ENCODE data around the gene VAMP3. TPM values are rescaled to one million over a fixed set of nuclear protein-coding genes. Genes with fewer than 3 reads are reported as not detected.

VAMP3 gene
- total and polyA plus RNA-seq, 7 donors: 35.0 to 71.6 (median 64.1) TPM

DNA sequence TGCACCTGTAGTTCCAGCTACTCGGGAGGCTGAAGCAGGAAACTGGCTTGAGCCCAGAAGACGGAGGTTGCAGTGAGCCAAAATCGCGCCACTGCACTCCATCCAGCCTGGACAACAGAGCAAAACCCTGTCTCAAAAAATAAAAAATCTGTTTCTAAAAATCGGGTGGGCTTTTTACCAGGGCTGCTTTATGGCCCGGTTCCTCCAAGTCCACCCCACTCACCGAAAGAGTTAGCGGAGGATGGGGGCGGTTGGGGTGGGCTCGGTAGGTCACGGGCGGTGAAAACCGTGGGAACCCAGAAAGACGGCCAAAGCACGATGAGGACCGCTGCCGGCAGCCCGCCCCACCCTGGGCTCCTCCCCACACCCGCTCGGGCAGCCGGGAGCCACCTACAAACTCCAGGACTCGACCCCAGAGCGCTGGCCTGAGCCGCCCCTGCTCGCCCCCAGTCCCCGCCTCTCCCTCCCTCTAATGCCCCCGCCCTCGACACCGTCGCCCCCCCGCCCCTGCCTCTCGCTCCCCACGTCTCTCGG, 12.1 kb downstream of the VAMP3 start:
- intact Hi-C loops (cut with DNase I): loop anchor here in 1 of 2 donors (10.0 kb wide), 1 partner anchor 122 kb away; no protein-coding TSS in a partner anchor
- Histone ChIP-seq H3K9me3 (no peaks in the 10 kb centered on the region), H3K27me3 (ENCODE audit: insufficient read depth in 3 of 3, low read length in 2 of 3) (no peaks in the 10 kb centered on the region), H3K36me3 (ENCODE audit: insufficient read depth in 1 of 2, low read depth in 1 of 2) (peaks cover 6 to 60% of the 10 kb centered on the region in 2 donors), H3K4me1 (peaks cover 17% of the 10 kb centered on the region), H3K27ac (peak overlapping the region; percentile 96), H3K4me3 (peak overlapping the region; percentile 72)
- TF ChIP-seq, protein P1, sequence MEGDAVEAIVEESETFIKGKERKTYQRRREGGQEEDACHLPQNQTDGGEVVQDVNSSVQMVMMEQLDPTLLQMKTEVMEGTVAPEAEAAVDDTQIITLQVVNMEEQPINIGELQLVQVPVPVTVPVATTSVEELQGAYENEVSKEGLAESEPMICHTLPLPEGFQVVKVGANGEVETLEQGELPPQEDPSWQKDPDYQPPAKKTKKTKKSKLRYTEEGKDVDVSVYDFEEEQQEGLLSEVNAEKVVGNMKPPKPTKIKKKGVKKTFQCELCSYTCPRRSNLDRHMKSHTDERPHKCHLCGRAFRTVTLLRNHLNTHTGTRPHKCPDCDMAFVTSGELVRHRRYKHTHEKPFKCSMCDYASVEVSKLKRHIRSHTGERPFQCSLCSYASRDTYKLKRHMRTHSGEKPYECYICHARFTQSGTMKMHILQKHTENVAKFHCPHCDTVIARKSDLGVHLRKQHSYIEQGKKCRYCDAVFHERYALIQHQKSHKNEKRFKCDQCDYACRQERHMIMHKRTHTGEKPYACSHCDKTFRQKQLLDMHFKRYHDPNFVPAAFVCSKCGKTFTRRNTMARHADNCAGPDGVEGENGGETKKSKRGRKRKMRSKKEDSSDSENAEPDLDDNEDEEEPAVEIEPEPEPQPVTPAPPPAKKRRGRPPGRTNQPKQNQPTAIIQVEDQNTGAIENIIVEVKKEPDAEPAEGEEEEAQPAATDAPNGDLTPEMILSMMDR (IDR thresholded peaks at IDR 0.05): no peak
- ATAC-seq (peak; percentile 30 to 65 (median 46)), DNase-seq (peak; percentile 77 to 86)
- WGBS, 3 donors: 0 to 2% (median 2%) methylated on average over 23 to 34 of the region's 34 CpGs

DNA sequence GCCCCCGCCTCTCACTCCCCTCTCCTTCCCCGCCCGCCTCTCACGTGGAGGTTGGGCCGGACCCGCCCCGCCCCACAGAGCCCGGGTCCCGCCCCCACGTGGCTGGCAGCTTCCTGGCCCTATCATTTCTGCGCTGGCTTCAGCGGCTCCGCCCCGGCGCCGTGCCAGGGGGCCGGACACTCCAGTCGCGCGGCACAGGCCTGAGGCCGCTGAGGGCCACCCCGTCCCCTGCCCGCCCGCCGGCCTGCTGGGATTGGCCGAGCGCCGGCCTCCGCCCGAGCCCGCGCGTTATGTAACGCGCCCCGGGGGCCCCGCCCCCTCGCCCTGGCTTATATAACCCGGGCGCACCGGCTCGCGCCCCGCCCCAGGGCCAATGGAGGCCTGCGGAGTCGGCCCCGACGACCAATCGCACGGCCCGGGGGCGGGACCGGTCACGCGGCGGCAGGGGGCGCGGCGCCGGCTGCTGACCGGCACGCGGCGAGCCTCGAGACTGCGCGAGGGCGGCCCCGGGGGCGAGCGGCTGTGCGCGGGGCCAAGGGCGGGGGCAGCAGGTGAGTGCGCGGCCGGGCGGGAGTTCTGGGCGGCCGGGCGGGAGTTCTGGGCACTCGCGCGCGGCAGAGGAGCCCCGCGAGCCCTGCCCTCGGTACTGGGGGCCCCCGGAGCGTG, 12.9 kb downstream of the VAMP3 start, which contains the start of gene PER3:
Gene PER3 (plus strand): TSS at position 466 of the 666 bp plus-strand sequence. CDS start 587 bp downstream, outside the sequence.
- Histone ChIP-seq H3K4me3 (peak within 1 kb of the TSS; percentile 89), H3K27me3 (ENCODE audit: insufficient read depth in 3 of 3, low read length in 2 of 3) (no peaks in the 10 kb centered on the region), H3K27ac (peak within 1 kb of the TSS; percentile 96), H3K9me3 (no peaks in the 10 kb centered on the region), H3K4me1 (peaks cover 17% of the 10 kb centered on the region), H3K36me3 (ENCODE audit: insufficient read depth in 1 of 2, low read depth in 1 of 2) (peaks cover 6 to 60% of the 10 kb centered on the region in 2 donors)
- DNase-seq: peak; percentile 99
- ATAC-seq: peak; percentile 93 to 97 (median 94)
- 0 to 1% (median 0%) methylated on average over 29 to 90 of the region's 90 CpGs for WGBS, 3 donors
- TF ChIP-seq, protein P1 (IDR thresholded peaks at IDR 0.05): no peak
- intact Hi-C loops (cut with DNase I): loop anchor here in 1 of 2 donors (10.0 kb wide), 1 partner anchor 121 kb away; no protein-coding TSS in a partner anchor

DNA sequence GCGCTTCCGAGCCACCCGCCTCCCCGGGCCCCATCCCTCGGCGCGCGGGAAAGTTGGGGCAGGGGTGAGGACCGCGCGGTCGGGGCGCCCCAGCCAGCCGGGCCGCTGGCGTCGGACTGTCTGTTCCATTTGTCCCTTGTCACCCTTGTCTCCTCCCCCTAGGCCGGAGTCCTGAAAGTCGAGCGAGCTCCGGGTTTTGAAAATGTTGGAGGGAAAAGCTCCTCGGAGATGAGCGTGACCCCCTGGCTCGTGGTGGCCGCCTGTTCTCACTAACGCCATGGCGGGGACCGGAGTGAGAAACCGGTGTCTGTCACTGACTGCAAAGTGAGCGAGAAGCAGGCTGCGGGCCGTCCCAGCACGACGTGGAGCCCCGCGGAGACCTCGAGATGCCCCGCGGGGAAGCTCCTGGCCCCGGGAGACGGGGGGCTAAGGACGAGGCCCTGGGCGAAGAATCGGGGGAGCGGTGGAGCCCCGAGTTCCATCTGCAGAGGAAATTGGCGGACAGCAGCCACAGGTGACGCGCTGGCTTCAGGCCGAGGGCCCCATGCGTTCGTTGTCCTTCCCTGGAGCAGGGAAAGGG, 13.5 kb downstream of the VAMP3 start:
- H3K9me3 ChIP-seq: no peaks in the 10 kb centered on the region
- intact Hi-C loops (cut with DNase I): loop anchor here in 1 of 2 donors (5.0 to 10.0 kb wide), 2 partner anchors 43 to 120 kb away; no protein-coding TSS in a partner anchor
- peak in 1 of 4 donors; percentile 27 for ATAC-seq
- peaks cover 9 to 61% of the 10 kb centered on the region in 2 donors for H3K36me3 ChIP-seq (ENCODE audit: insufficient read depth in 1 of 2, low read depth in 1 of 2)
- H3K4me3 ChIP-seq: peak overlapping the region; percentile 89
- peak in 1 of 2 donors; percentile 69 for DNase-seq
- no peaks in the 10 kb centered on the region for H3K27me3 ChIP-seq (ENCODE audit: insufficient read depth in 3 of 3, low read length in 2 of 3)
- 13 to 29% (median 16%) methylated on average over 44 to 52 of the region's 52 CpGs for WGBS, 3 donors
- TF ChIP-seq, protein P1 (IDR thresholded peaks at IDR 0.05): no peak
- peaks cover 17% of the 10 kb centered on the region for H3K4me1 ChIP-seq
- H3K27ac ChIP-seq: peak overlapping the region; percentile 96

DNA sequence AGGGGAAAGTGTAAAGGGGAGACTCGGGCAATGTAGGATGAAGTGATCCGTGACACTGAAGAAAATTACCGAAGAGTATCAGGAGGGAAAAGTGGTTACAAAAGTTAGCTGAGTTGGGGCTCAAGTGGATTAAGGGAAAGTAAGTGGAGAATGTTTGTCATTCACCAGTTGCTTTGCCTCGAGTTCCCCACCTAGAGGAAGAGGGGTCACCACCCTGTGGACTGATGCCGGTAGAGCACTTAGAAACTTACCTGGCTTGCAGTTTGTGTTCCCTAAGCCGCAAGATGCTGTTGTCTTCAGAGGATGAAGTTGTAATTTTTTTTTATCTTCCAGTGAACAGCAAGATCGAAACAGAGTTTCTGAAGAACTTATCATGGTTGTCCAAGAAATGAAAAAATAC, 14.0 kb downstream of the VAMP3 start:
- ATAC-seq: no peak
- peaks cover 17% of the 10 kb centered on the region for H3K4me1 ChIP-seq
- peak overlapping the region; percentile 96 for H3K27ac ChIP-seq
- no peak for DNase-seq
- H3K36me3 ChIP-seq (ENCODE audit: insufficient read depth in 1 of 2, low read depth in 1 of 2): peaks cover 9 to 61% of the 10 kb centered on the region in 2 donors
- 63 to 78% (median 72%) methylated on average over 7 of the region's 7 CpGs for WGBS, 3 donors
- H3K27me3 ChIP-seq (ENCODE audit: insufficient read depth in 3 of 3, low read length in 2 of 3): no peaks in the 10 kb centered on the region
- intact Hi-C loops (cut with DNase I): loop anchor here in 1 of 2 donors (5.0 to 10.0 kb wide), 2 partner anchors 42 to 120 kb away; no protein-coding TSS in a partner anchor
- H3K4me3 ChIP-seq: peak overlapping the region; percentile 89
- H3K9me3 ChIP-seq: no peaks in the 10 kb centered on the region
- TF ChIP-seq, protein P1 (IDR thresholded peaks at IDR 0.05): no peak
